ENCODE data around the gene DDX31. TPM values are rescaled to one million over a fixed set of nuclear protein-coding genes. Genes with fewer than 3 reads are reported as not detected.

Gene DDX31
- total RNA-seq, 1 experiment from 2014 or later, result 19.2 TPM

GRCh38 chr9:132710333-132710732, 40.5 kb upstream of the DDX31 start:
- H3K4me1 ChIP-seq (replicated peaks; ENCODE audit: insufficient read depth), result no peaks in the 10 kb centered on the region
- intact Hi-C loops (cut with micrococcal nuclease; ENCODE audit: unreplicated experiment), result no loop called here
- DNase-seq, result no peak
- no peaks in the 10 kb centered on the region for H3K36me3 ChIP-seq (ENCODE audit: low read depth)
- H2AFZ ChIP-seq, result no peak overlapping the region
- H3K79me2 ChIP-seq (ENCODE audit: low read depth), result no peaks in the 10 kb centered on the region
- H3K4me3 ChIP-seq, result no peak overlapping the region
- no TSS peak for BruUV-seq (replicated peaks)
- POLR2A ChIA-PET (ENCODE audit: unreplicated experiment), result no interaction called here
- no peak overlapping the region for H3K4me2 ChIP-seq
- no peak overlapping the region for H3K27ac ChIP-seq
- no peaks in the 10 kb centered on the region for H3K9me2 ChIP-seq (ENCODE audit: insufficient read depth)
- H3K9me3 ChIP-seq (ENCODE audit: insufficient read depth, low read depth), result no peaks in the 10 kb centered on the region
- H3K27me3 ChIP-seq (ENCODE audit: insufficient read depth, low read depth), result peaks cover 53% of the 10 kb centered on the region
- no peaks in the 10 kb centered on the region for H3F3A ChIP-seq (ENCODE audit: insufficient read depth, low read depth)
- no peaks in the 10 kb centered on the region for H4K20me1 ChIP-seq (ENCODE audit: insufficient read depth)
- CTCF ChIA-PET, result no interaction called here
- TF ChIP-seq CTCF (conservative IDR thresholded peaks at IDR 0.05) (no peak), EZH2 (IDR thresholded peaks at IDR 0.05; ENCODE audit: low read depth) (no peak)

- Histone ChIP-seq H3K36me3 (ENCODE audit: low read depth) (no peaks in the 10 kb centered on the region), H3K27ac (no peak overlapping the region), H2AFZ (no peak overlapping the region), H3K27me3 (ENCODE audit: insufficient read depth, low read depth) (peaks cover 54% of the 10 kb centered on the region), H4K20me1 (ENCODE audit: insufficient read depth) (no peaks in the 10 kb centered on the region), H3F3A (ENCODE audit: insufficient read depth, low read depth) (no peaks in the 10 kb centered on the region), H3K4me3 (no peak overlapping the region), H3K9me3 (ENCODE audit: insufficient read depth, low read depth) (no peaks in the 10 kb centered on the region), H3K4me2 (no peak overlapping the region), H3K9me2 (ENCODE audit: insufficient read depth) (no peaks in the 10 kb centered on the region), H3K79me2 (ENCODE audit: low read depth) (no peaks in the 10 kb centered on the region), H3K4me1 (replicated peaks; ENCODE audit: insufficient read depth) (no peaks in the 10 kb centered on the region)
- TF ChIP-seq CTCF (conservative IDR thresholded peaks at IDR 0.05), result no peak
- no peak for TF ChIP-seq EZH2 (IDR thresholded peaks at IDR 0.05; ENCODE audit: low read depth)
- intact Hi-C loops (cut with micrococcal nuclease; ENCODE audit: unreplicated experiment), result no loop called here
- POLR2A ChIA-PET (ENCODE audit: unreplicated experiment), result no interaction called here
- CTCF ChIA-PET, result no interaction called here
- no peak for DNase-seq
- no TSS peak for BruUV-seq (replicated peaks)
Observed at GRCh38 chr9:132708769-132709430, 39.1 kb upstream of the DDX31 start.

GRCh38 chr9:132708239-132708638, 38.5 kb upstream of the DDX31 start:
- H3K4me3 ChIP-seq, result no peak overlapping the region
- H3K27me3 ChIP-seq (ENCODE audit: insufficient read depth, low read depth), result peaks cover 54% of the 10 kb centered on the region
- no peaks in the 10 kb centered on the region for H3K36me3 ChIP-seq (ENCODE audit: low read depth)
- intact Hi-C loops (cut with micrococcal nuclease; ENCODE audit: unreplicated experiment), result no loop called here
- H4K20me1 ChIP-seq (ENCODE audit: insufficient read depth), result no peaks in the 10 kb centered on the region
- H3K79me2 ChIP-seq (ENCODE audit: low read depth), result no peaks in the 10 kb centered on the region
- TF ChIP-seq EZH2 (IDR thresholded peaks at IDR 0.05; ENCODE audit: low read depth) (no peak), CTCF (conservative IDR thresholded peaks at IDR 0.05) (no peak)
- no peak overlapping the region for H3K27ac ChIP-seq
- H3K9me2 ChIP-seq (ENCODE audit: insufficient read depth), result no peaks in the 10 kb centered on the region
- CTCF ChIA-PET, result no interaction called here
- H3K9me3 ChIP-seq (ENCODE audit: insufficient read depth, low read depth), result no peaks in the 10 kb centered on the region
- no peaks in the 10 kb centered on the region for H3K4me1 ChIP-seq (replicated peaks; ENCODE audit: insufficient read depth)
- DNase-seq, result no peak
- no peaks in the 10 kb centered on the region for H3F3A ChIP-seq (ENCODE audit: insufficient read depth, low read depth)
- BruUV-seq (replicated peaks), result no TSS peak
- no peak overlapping the region for H2AFZ ChIP-seq
- no peak overlapping the region for H3K4me2 ChIP-seq
- POLR2A ChIA-PET (ENCODE audit: unreplicated experiment), result interaction anchor here (0.7 kb wide), 1 partner anchor 77 kb away, joined by 7 read pairs; no protein-coding TSS in a partner anchor

Data from PC-9 (cell line).